HG03139 (cell line): ENCODE measurements around the gene BTBD17.

Experiments used
- ATAC-seq: cut with Tn5 transposase; IDR thresholded peaks from one replicate; pipeline ENCODE4 v1.9.1; 2021; ENCODE audit not compliant: unreplicated experiment

Gene BTBD17

DNA sequence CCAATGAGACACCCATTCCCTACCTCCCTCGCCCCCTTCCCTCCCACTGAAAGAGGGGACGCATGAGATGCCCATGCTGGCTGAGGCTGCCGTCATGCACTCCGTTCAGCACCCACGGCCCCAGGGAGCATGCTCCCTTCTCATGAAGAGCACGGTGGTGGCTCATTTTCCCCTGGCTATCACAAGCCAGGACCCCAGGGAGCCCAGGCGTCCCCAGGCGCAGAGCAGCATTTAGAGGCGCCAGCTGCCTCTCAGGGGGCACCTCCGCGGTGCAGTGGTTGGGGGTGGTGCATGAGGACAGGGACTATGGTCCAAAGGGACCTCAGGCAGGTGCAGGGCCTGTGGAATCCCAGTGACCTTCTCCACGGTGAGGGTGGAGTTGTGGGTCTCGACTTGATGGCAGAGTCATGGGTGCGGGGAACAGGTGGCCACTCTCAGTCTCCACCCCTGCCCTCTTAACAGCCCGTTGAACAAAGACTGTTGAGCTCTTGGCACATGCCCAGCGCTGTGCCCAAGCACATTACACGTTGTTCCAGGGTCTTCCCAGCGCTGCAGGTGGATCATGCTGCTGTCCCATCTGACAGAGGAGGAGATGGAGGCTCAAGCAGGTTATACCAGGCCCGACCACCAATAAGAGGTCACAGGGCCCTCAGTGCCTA lies 22.0 kb downstream of the BTBD17 start:
- ATAC-seq, result no peak

DNA sequence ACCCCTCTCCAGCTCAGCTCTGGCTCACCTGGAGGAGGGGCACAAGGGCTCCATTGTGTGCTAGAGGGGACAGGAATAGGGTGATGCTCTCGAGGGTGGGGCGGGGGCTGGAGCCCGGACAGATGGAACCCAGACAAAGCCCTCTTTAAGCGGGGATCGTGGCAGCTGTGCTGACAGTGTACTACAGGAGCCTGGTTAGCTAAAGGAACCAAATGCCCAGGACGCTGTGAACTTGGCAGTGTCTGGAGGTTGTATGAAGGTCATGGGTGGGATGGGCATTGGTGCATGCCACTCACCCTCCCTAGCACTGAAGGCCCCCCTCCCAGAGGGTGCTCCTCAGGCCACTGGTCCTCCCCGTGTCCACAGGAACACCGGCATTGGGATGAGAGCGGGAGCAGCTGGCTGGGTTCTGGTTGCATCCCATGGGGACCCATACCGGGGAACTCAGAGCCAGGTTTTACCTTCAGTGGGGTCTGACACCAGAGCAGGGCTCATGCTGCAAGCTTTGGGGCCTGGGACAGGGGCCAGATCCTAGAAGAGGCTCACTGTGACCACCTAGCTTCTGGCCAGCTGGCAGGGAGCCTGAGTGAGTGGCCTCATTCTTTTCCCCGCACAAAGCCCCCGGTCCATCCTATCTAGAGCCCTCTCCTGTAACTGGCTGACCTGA lies 23.7 kb downstream of the BTBD17 start:
- no peak for ATAC-seq

DNA sequence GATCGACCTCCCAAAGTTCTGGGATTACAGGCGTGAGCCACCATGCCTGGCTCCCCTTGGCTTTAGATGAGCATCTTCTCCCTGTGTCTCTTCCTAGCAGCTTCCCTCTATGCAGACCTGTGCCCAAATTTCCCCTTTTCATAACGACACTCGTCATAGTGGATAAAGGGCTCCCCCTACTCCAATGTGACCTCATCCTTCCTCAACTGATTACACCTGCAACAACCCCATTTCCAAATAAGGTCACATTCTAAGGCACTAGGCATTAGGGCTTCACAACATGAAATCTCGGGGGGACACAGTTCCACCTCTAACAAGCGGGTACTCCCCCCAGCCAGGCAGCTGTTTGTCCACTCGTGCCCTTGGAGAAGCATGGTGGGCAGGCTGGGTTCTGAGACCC lies 25.4 kb downstream of the BTBD17 start:
- no peak for ATAC-seq

DNA sequence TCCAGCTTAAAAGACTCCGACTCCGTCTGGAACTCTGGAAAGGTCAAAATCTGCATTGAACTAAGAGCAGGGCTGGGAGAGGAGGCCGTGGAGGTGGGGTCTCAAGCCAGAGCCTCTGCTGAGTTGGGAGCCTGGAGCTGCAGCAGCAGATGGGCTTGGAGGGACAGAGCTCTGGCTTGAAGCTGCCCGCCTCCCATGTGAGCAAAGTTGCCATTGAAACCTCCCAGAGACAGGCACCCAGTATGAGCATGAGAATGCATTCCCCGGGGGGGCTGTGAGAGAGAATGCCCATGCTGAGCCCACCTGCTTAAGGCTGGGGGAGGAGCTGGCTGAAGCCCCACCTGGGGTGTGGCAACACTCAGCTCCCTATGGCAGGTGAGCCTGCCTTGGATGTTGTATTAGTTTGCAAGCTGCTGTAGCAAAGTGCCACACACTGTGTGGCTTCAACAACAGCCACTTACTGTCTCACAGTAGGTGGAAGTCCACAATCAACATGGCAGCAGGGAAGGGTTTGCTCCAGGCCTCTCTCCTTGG lies 26.1 kb downstream of the BTBD17 start:
- no peak for ATAC-seq

DNA sequence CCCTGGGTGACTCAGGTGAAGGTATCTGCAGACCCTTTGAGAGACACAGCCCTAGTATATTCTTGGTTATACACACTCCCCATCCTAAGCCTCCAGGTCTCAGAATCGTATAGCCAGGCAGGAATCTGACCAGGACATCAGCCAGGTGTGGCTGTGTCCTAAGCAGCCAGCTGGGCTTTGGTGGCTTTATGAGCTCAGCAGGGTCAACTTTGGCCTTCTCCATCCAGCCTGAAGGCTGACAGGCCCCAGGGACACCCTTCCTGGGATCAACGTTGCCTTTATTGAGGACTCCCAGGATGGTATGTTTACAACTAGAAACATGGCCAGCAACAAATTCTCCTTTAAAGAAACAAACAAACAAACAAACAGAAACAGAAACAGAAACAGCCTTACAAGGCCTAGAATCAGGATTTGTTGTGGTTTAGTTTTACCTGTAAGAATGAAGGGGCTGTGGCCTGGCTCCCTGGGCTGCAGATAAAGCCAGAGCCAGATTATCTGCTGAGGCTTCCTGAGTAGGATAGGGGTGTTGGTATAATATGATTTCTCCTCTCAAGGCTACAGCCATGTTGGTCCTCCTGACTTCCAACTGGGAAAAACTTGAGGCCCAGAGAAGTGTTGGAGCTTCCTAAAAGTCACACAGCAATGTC lies 27.2 kb downstream of the BTBD17 start:
- ATAC-seq, result no peak

DNA sequence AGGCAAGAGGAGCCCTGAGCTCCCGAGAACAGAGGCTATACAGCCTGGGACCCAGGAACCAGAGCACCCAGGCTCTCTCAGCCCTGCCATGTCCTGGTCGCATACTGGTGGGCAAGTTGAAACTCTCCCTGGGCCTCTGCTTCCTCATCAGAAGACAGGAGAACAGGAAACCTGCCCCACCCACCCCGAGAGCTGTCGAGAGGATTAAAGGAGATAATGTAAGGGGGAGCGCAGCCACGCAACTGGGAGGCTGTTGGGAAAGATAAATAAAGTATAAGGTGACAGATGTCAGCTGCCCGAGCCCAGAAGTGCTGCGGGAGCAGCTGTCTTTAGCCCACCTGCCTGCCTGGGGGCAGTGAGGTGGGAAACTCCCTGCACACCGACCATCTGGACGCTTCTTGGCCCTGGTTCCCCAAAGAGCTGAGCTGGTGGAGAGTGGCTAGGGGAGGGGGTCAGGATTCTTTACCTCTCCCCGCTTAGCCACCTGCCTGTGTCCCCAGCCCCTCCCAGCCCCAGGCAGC lies 28.8 kb downstream of the BTBD17 start:
- no peak for ATAC-seq

DNA sequence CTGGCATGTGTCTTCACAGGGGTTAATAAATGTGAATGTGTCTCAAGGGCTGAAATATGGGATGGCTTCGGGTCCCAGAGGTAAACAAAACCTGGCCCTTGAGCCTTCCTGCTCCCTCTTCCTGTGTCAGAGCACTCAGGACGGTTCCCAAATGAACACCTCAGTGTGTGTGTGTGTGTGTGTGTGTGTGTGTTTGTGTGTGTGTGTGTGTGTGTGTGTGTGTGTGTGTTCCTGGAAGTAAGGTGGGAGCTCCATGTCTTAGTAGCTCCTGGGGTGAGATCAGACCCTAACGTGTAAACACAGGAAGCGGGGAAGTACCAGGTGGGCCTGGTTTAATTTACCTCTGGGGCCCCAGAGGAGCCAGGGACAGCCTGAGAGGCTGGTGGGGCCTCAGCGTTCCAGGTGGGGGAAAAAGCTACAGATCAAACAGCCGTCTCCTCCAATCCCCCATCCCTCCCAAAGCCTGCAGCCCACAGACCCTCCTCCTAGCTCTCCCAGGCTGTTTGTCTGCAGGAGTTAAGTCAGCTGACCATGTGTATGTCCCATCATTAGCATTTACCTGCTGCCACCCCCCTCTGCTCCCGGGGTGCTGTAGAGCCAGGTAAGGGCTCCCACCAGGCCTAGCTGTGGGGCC lies 29.5 kb downstream of the BTBD17 start:
- no peak for ATAC-seq

DNA sequence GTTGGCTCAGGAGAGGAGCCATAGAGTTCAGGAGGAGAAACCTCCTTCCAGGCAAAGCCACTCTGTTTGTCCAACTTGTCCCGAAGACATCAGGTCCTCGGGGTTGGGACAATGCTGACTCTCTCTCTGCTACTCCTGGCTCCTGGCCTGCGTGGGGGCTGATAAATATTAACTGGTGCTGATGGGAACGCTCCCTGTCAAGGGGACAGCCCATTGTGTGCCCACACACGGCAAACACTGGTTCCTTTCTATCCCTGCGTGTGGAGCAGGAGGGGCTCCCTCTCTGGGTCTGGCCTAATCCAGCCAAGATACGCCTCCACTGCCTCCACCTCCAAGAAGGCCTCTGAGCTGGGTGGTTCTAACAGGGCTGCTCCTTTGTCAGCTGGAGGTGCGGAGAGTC lies 31.2 kb downstream of the BTBD17 start:
- no peak for ATAC-seq

DNA sequence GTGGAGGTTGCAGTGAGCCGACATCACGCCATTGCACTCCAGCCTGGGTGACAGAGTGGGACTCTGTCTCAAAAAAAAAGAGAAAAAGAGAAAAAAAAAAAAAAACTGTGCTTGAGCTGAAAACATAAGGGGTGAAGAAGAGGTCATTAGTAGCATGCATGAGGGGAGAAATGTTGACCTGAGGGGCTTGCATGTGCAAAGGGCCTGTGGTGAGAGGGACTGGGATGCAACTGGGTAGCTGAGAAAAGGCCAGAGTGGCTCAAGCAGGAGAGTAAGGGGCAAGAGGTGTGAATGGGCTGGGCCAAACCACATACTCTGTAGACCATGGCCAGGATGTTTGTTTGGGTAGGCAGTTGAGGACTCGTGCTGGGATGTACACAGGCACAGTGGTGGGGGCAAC lies 32.3 kb downstream of the BTBD17 start:
- ATAC-seq, result no peak

DNA sequence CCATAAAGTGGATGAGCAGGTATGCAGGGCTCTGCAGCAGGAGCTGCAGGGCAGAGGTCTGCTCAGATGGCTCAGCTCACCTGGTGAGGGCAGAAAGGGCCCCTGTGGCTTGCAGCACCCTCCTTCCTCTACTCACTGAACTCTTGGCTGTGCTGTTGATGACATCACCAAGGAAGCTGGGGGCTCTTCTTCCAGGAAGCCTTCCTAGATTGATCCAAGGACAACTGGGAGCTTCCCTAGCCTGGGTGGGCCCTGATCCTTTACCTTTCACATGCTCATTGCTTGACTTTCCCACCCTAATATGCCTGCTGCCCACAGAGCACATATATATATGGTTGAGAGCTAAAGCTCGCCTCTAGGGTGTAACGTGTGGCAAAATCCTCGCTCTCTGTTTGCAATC lies 33.2 kb downstream of the BTBD17 start:
- no peak for ATAC-seq

DNA sequence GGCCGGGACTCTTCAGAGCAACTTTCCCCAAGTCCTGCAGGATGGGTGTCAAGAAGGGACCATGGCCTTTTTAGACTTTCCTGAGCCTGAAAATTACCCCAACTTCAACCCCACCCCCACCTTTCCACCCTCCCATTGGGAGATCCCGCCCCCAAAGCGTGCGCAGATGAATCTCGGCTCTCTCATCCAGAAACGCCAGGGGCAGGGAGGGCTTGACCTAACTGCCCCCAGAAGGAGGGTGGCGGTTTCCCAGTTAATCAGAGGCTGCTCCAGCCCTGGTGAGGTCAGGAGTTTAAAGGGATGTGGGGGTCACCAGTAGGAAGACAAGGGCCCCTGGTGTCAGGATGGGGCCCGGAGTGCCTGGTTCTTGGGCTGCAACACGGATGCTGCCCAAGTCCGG lies 35.2 kb downstream of the BTBD17 start:
- ATAC-seq, result no peak

DNA sequence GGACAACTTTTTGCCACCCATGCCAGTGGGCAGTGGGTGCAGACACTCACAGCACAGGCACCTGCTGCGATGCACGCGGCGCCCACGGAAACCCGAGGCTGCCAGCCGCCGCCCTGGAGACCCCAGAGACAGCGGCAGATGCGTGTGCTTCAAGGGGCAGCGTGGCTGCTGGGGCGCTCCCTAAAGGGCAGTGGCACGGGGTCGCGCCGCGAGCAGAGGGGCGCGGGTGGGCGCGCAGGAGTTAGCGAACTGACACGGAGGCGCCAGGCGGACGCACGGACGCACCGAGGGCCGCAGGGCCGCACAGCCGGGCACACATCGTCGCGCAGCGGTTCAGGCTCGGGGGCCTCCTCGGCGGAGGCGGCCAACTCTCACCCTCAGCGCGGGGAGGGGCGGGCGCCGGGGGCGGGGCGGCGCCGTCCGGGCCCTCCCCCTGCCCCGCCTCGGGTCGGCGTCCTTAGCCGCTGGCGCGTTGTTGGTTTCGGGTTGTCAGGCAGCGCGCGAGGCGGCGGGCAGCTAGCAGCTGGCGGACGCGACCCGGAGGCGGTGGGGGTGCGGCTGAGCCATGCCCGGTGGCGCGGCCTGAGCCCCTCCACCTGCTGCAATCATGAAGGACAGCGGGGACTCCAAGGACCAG lies 35.8 kb downstream of the BTBD17 start, which contains the start of gene KIF19:
Gene KIF19, plus strand, starts transcription at position 484 of the 637 bp plus-strand sequence. Its CDS starts 124 bp downstream, at position 608.
- peak; percentile 62 for ATAC-seq

DNA sequence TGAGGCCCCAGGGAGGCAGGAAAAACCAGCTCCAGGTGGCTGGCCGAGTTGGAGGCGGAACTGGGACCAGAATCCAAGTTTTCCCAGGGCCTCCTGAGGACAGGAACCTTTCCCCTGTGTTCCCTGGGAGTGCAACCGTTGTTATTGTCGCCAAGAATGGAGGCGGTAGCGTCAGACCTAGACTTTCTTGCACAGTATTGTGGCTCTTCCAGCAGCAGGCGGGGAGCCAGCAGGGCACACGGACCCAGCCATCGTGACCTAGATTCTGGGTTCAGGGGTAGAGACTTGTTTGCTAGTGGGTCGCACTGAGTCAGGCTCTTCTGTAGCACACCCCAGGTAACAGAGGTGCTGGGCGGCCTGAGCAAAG lies 36.3 kb downstream of the BTBD17 start:
- ATAC-seq, result no peak

DNA sequence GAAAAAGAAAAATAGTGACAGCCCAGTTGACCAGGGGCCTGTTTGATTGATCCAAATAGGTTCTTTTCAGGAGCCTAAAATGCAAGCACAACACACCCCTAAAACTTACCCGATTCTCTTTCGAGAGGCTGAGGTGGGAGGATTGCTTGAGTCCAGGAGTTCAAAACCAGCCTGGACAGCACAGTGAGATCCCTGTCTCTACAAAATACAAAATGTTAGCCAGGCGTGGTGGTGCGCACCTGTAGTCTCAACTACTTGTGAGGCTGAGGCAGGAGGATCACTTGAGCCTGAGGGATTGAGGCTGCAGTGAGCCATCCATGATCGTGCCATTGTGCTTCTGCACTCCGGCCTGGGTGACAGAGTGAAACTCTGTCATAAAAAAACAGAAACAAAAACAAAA lies 37.1 kb downstream of the BTBD17 start:
- ATAC-seq, result no peak

DNA sequence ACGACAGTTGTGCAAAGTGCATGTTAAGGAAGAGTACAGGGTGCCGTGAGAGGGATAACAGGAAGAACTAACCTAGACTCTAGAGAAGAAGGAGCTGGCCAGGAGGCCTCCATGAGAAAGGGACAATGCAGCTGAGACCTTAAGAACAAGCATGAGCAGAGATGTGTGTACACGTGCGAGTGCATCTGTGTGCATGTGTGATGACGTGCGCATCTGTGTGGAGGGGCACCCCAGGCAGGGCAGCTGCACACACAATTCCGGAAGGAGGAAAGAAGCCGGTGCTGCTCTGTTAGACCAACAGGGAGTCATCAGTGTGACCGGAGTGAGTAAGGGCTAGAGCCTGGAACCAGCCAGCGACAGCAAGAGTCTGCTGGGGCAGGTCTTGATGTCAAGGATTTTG lies 43.3 kb downstream of the BTBD17 start:
- ATAC-seq, result no peak

DNA sequence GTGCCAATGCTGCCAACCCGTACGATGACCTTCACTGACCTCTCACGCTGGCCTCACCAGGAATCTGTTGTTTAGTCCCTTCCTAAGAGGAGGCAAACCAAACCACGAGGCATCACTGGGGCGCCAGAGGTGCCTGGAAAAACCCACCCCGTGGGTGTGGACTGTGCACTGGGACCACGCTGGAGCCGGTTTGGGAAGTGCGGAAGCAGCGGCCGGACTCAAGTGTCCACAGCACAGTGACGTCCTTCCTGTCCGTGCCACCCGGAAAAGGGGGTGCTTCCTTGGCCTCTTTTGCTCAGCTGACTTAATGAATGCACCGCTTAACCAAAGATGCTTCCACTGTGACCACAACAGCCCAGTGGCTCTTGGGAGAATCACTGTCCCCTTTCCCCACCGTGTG lies 44.6 kb downstream of the BTBD17 start:
- no peak for ATAC-seq

DNA sequence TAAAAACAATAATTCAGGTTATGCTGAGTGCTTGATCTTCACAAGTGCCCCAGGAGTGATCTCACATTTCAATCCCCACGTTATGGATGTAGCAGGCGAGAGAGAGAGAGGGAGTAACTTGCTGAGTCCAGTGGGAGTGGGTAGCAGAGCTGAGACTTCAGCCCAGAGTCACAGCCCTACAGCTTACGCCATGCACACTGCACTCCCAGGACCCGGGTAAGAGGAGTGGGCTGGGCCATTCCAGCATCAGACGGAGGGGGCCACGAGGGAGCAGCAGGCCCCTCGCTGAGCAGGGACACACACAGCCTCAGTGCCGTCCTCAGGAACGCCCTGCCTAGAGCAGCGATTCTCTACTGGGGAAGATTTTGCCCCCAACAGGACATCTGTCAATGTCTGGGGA lies 45.4 kb downstream of the BTBD17 start:
- no peak for ATAC-seq

DNA sequence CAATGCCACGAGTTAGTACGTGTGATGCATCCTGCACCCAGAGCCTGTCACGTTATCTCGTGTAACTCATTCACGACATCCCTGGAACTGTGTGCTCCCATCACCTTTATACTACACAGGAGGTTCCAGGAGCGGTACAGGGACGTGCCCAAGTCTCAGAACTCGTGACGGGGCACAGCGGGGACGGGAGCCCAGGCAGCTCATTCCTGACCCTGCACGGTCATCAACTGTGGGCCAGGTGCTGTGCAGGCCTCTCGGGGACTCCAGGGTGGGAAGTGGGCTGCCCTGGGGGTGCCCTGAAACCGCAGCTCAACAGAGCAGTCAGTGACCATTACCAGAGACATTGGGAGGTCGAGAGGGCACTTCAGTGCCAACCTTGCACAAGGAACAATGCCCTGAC lies 46.8 kb downstream of the BTBD17 start:
- no peak for ATAC-seq

DNA sequence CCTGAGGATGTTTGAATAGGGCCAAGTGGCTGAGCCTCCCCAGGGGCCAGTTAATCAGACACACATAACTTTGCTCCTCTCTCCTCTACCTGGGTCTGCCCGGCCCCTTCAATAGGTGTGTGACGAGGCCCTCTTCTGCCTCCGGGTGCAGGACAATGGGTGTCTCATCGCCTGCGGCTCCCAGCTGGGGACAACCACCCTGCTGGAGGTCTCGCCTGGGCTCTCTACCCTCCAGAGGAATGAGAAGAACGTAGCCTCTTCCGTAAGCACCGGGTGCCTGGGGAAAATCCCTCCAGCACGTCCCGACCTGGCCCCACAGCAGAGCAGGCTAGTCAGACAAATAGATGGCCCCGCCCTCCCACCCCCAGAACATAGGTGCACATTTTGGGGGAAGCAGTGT lies 51.8 kb downstream of the BTBD17 start:
- no peak for ATAC-seq

DNA sequence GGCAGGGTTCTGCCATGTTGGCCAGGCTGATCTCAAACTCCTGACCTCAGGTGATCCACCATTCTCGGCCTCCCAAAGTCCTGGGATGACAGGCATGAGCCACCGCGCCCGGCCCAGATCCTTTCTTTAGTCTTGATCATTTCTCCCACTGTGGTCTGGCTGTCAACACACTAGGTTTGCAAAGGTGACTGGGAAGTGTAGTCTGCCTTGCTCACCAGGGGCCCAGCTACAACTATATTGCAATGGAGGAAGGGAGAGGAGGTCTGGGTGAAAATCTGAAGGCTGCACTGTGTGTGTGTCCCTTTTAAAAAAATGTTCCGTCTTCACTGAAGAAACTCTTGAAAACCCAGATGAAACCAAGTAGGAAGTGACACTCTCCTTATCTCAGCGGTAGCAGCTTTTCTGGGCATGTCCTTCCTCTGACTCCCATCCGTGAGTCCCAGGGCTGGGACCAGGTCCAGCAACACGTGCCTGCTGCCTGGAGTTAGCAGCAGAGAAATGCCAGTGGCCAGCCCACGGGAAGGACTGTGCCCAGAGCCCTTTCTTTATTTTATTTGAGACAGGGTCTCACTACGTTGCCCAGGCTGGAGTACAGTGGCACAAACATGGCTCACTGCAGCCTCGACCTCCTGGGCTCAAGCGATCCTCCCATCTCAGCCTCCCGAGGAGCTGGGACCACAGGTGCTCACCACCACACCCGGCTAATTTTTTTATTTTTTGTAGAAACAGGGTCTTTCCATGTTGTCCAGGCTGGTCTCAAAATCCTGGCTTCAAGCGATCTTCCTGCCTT lies 53.5 kb downstream of the BTBD17 start:
- ATAC-seq, result no peak
